ENCODE results near the gene OR4F6. TPM values are rescaled to one million over a fixed set of nuclear protein-coding genes. Genes with fewer than 3 reads are reported as not detected.

Gene OR4F6
- polyA plus RNA-seq, 1 donor, result not detected

DNA sequence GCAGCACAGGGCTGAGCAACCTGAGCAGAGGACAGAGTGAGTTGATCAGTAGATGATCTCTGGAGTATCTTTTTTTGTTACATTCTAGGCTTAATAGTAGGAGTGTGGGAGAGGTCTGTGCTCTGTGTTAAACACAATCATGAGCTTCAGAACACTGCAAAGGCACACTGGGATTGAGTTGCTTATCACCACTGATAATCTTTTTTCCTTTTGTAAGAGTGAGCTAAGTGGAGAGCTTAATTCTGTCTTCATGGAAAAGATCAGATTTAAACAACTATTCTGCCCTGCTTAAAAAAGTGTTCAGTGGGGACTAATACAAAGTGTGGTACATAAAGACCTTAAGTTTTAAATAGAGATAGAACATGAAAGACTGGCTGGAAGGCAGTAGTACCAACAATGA lies 1.1 kb downstream of the OR4F6 start:
- no peak for DNase-seq (ENCODE audit: low read depth)

DNA sequence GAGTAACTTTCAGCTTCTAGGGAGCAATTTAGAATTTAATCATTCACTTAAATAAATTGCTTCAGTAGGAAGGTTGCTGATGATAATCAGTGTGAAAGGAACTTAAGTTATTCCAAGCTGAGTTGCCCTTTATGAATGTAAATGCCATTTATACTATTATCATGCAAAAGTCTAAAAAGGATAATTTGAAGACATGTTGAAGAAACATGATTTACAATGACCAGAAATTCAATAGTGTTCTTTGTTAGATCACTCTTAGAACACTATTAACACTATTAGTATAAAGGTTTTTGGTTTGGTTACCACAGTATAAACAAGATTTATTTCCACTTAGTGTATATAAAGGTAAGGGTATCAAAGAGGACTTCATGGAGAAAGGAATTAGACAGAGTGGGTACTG lies 1.6 kb downstream of the OR4F6 start:
- DNase-seq (ENCODE audit: low read depth), result no peak

DNA sequence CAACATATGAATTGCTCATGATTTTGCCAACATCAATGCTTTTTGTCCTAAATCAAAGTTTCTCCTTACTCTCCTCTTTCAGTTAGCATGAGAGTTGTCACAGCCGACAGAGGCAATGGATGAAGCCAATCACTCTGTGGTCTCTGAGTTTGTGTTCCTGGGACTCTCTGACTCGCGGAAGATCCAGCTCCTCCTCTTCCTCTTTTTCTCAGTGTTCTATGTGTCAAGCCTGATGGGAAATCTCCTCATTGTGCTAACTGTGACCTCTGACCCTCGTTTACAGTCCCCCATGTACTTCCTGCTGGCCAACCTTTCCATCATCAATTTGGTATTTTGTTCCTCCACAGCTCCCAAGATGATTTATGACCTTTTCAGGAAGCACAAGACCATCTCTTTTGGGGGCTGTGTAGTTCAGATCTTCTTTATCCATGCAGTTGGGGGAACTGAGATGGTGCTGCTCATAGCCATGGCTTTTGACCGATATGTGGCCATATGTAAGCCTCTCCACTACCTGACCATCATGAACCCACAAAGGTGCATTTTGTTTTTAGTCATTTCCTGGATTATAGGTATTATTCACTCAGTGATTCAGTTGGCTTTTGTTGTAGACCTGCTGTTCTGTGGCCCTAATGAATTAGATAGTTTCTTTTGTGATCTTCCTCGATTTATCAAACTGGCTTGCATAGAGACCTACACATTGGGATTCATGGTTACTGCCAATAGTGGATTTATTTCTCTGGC lies 2.5 kb downstream of the OR4F6 start:
- no peak for DNase-seq (ENCODE audit: low read depth)

DNA sequence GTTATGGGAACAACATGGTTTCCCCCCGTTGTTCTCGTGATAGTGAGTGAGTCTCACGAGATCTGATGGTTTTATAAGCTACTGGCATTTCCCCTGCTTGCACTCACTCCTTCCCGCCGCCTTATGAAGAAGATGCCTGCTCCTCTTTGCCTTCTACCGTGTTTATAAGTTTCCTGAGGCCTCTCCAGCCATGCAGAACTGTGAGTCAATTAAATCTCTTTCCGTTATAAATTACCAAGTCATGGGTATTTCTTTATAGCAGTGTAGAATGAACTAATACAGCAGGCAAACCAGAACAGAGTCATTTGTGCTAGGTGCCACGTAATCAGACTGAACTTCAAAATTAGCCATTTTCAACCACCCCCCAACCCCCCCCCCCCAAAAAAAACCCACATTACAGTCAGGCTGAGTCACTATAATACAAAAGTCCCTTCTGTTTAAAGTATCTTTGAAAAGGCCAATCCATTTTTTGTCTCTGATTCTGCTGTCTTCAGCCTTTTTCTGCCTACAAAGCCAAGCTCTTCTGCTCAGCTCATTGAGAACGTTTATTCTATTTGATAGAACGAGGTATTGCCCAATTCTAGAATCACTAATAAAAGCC lies 4.1 kb downstream of the OR4F6 start:
- no peak for DNase-seq (ENCODE audit: low read depth)

DNA sequence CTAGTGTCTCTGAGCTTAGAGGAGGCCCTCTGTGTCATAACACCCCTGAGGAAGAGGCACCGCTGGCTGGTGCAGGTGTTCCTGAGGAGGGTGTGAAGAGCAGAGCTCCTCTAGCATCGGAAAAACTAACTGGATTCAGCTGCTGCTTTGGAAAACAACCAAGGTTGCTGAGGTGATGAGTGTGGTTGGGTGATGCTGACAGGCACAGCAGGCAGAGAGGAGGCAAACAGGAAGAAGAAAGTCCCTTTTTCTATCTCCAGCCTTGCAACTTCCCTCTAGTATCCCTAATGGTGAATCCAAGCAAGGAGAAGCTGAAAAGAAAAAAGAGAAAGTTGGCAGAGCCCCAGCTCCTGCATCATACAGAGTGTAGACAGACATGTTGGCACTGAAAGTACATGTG lies 4.9 kb downstream of the OR4F6 start:
- DNase-seq (ENCODE audit: low read depth), result no peak

DNA sequence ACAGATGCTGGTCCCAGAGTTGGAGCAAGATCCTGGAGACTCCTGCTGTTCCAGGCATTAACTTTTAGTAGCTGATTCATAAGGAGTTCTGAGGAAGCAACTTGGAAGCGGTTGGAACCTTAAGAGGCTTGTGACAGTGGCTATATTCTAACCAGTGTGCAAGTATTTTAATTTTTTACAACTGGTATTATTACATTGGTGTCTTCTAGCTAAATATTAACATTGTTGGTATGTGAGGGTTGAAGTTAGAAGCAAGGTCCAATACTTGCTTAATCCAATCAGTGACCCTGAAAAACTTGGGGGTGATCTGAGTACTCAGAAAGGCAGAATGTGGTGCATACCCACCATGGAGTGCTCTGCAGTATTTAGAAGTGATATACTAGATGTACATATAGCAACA lies 7.1 kb downstream of the OR4F6 start:
- no peak for DNase-seq (ENCODE audit: low read depth)

DNA sequence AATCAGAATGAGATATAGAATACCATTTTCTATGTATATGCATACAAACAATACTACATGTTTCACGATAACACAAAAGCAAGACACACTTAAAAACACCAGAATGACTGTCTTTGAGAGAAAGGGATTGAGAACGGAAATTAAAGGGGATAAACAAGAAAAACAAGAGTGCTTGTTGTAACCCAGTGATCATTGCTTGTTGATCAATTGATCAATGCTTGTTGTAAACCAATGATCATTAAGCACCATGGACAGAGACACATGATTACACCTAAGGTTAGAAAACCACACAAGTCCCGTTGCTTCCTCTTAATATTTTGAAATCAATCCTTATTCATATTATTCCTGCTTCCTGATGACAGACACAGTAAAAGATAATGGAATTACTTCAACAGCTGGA lies 7.6 kb downstream of the OR4F6 start:
- DNase-seq (ENCODE audit: low read depth), result no peak

DNA sequence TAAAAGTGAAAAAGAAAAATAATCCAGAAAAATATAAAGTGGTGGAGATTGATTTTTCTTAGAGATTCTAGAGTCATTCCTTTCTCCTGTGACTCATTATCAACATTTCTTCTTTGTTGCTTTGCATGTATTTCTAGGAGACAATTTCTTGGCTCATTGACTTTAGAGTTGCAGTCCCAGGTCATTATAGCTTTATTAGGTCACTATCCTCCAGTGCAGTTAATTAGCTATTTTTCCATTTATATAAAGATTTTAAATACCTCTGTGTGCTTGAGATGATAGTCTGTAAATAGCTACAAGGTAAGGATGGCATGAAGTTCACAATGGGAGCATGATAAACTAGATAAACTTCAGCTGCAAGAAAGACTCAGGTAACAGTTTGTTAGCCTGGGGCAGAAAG lies 8.6 kb downstream of the OR4F6 start, which contains the start of gene OR4F15:
Gene OR4F15, plus strand, starts transcription at position 301 of the 400 bp plus-strand sequence. CDS start 5,985 bp downstream, outside the sequence.
- no peak for DNase-seq (ENCODE audit: low read depth)

DNA sequence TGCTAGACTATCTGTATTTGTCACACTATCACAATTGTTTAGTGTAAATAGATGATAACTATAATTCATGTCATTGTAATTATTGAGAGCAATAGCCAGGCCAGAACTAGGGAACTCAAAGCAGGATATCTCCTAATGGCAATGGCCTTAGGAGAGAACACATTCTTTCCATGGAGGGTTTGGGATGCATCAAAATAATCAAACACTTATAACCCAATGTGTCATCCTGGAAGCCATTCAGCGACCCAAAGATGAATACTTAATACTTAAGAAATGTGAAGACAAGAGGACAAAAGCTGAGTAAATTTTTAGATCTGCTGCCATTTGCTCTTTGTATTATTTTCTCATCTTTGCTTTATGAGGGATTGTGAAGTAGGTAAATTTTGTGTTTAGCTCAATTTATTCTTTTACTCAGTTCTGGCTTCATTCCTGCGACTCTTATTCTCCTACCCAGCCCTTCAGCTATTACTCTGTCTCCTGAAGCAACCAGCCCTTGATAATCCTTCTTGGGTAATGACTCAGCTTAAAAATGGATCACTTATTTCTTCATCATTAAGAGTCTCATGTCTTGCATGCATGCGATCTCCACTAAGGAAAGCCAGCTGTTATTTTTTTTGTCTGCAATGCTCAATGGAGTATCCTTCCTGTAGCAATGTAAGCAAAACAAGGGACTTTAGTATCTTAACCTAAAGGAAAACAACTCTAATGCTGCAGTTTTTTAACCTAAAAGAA lies 10.7 kb downstream of the OR4F6 start:
- DNase-seq (ENCODE audit: low read depth), result no peak

DNA sequence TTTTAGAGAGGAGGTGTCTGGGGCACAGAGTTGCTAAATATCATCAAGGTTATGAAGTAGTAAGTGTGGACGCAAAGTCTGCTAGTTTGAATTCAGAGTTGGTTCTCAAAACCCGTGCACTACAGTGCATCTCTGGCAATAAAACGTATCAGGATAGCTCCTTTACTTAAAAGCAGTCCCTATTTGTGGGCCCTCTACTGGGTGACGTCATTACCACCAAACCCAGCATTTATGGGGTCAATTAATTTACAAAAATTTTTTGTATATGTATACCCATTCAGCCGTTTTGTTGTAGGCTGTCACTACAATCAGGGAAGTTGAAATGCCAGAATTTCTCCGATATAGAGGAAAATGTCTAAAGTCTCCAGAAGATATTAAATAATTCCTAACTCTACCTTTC lies 17.5 kb downstream of the OR4F6 start:
- DNase-seq (ENCODE audit: low read depth), result no peak

DNA sequence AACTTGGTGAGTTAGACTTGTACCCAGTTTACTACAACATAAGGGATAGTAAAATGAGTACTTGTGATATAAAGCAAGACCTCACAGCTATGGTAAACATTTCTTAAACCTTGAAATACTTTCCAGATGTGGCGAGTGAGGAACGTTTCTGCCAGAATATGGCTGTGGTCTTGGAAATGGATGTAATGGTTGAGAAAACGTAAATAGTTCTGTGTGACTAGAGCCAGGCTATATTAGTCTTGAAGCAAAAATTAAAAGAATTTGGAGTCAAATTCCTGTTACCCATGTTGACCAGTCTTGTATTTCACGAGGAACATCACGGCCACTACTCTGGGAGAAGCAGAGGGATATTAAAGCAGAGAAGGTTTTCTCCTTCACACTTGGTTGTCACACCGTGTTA lies 23.9 kb downstream of the OR4F6 start:
- DNase-seq (ENCODE audit: low read depth), result no peak

DNA sequence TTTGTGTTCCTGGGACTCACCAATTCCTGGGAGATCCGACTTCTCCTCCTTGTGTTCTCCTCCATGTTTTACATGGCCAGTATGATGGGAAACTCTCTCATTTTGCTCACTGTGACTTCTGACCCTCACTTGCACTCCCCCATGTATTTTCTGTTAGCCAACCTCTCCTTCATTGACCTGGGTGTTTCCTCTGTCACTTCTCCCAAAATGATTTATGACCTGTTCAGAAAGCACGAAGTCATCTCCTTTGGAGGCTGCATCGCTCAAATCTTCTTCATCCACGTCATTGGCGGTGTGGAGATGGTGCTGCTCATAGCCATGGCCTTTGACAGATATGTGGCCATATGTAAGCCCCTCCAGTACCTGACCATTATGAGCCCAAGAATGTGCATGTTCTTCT lies 25.5 kb downstream of the OR4F6 start:
- no peak for DNase-seq (ENCODE audit: low read depth)

DNA sequence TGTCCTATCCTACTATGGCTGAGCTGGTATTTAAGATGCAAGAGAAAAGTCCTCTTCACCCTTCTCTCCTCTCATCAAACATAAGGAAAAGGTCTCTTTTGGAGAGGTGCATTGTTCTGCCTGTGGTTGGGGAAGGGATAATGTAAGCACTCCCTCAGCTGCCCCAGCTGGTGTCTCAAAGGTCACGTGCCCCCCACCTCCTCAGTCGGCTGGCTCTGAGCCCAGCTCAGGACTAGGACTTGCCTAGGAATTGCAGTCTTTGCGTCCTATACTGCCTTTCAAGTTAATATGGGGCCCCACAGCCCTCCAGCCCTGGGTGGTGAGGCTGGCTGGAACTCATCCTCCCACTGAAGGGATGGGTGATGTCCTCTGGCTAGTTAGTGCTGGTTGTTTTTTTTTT lies 38.3 kb downstream of the OR4F6 start:
- DNase-seq (ENCODE audit: low read depth), result no peak

DNA sequence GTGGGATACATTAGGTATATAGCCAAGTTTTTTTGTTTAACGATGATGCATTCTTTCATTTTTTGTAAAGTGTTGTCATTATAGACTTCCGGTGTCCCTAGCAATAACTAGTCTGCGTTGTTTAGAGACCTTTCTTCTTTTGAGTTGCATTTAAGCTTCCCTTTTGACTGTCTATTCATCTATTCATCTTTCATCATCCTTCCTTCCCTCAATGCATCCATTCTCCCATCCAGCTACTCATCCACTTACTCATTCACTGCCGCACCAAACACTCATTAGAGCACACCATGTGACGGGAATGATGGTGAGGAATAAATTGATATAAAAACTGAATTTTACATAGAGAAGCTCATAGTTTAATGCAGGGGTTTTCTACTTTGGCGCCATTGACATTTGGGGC lies 41.6 kb downstream of the OR4F6 start:
- no peak for DNase-seq (ENCODE audit: low read depth)

DNA sequence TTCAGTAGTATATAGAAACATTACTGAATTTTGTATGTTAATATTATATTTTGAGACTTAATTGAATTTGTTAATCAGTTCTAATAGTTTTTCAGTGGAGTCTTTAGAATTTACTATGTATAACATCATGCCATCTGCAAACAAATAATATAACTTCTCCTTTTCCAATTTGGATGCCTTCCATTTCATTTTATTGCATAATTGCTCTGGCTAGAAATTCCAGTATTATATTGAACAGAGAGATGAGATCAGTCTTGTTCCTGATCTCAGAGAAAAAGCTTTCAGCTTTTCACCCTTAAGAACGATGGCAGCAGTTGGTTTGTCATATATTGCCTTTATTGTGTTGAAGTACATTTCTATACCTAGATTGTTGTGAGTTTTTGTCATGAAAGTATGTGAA lies 49.0 kb downstream of the OR4F6 start:
- DNase-seq (ENCODE audit: low read depth), result no peak

Other genes starting within 250 kb of the OR4F6 start
- 32.8 TPM for gene TM2D3, start 151.1 kb upstream of the OR4F6 start, polyA plus RNA-seq (ENCODE audit: insufficient read length)
- gene TARS3, start 79.0 kb upstream of the OR4F6 start, polyA plus RNA-seq (ENCODE audit: insufficient read length), result 20.8 TPM
- gene OR4F15, start 8.7 kb downstream of the OR4F6 start, polyA plus RNA-seq (ENCODE audit: insufficient read length), result 0.09 TPM

All from forelimb muscle (tissue), 1 donor.